ENCODE data around the gene DSC1.

- TF ChIP-seq POLR2AphosphoS5 (IDR thresholded peaks at IDR 0.05; ENCODE audit: low read depth, low read length): no peak
- no peak for TF ChIP-seq POLR2A (IDR thresholded peaks at IDR 0.05; ENCODE audit: low read depth, low read length)
- TF ChIP-seq TAF1 (IDR thresholded peaks at IDR 0.05; ENCODE audit: borderline replicate concordance, low read depth, low read length): no peak
These were observed 65.0 kb downstream of the DSC1 start for GRCh38 chr18:31097666-31098065.

All from GM12892 (cell line).